ENCODE measurements around the gene SUSD4.

The SUSD4 gene

GRCh38 chr1:223229756-223230155 lies 134.2 kb downstream of the SUSD4 start:
- DNase-seq (ENCODE audit: low read depth) = no peak

- no peak for DNase-seq (ENCODE audit: low read depth)
Observed at GRCh38 chr1:223228931-223229528, 134.9 kb downstream of the SUSD4 start.

GRCh38 chr1:223228201-223228600 lies 135.8 kb downstream of the SUSD4 start:
- no peak for DNase-seq (ENCODE audit: low read depth)

GRCh38 chr1:223227486-223228196 lies 136.3 kb downstream of the SUSD4 start:
- no peak for DNase-seq (ENCODE audit: low read depth)

GRCh38 chr1:223227031-223227430 lies 136.9 kb downstream of the SUSD4 start:
- DNase-seq (ENCODE audit: low read depth) = no peak

GRCh38 chr1:223226271-223226670 lies 137.7 kb downstream of the SUSD4 start:
- no peak for DNase-seq (ENCODE audit: low read depth)

GRCh38 chr1:223225481-223225880 lies 138.5 kb downstream of the SUSD4 start:
- DNase-seq (ENCODE audit: low read depth) = no peak

- DNase-seq (ENCODE audit: low read depth) = no peak
Observed at GRCh38 chr1:223225061-223225460, 138.9 kb downstream of the SUSD4 start.

GRCh38 chr1:223224465-223224864 lies 139.5 kb downstream of the SUSD4 start:
- DNase-seq (ENCODE audit: low read depth) = no peak

- no peak for DNase-seq (ENCODE audit: low read depth)
Observed at GRCh38 chr1:223223091-223223995, 140.6 kb downstream of the SUSD4 start.

GRCh38 chr1:223222377-223222776 lies 141.6 kb downstream of the SUSD4 start:
- no peak for DNase-seq (ENCODE audit: low read depth)

GRCh38 chr1:223221686-223222085 lies 142.3 kb downstream of the SUSD4 start:
- DNase-seq (ENCODE audit: low read depth) = no peak

GRCh38 chr1:223219846-223220610 lies 143.9 kb downstream of the SUSD4 start:
- no peak for DNase-seq (ENCODE audit: low read depth)

- DNase-seq (ENCODE audit: low read depth) = no peak
Observed at GRCh38 chr1:223219318-223219635, 144.7 kb downstream of the SUSD4 start.

GRCh38 chr1:223217781-223218180 lies 146.2 kb downstream of the SUSD4 start:
- DNase-seq (ENCODE audit: low read depth) = no peak

- DNase-seq (ENCODE audit: low read depth) = no peak
Observed at GRCh38 chr1:223216531-223217205, 147.3 kb downstream of the SUSD4 start.

- DNase-seq (ENCODE audit: low read depth) = no peak
Observed at GRCh38 chr1:223216074-223216473, 147.9 kb downstream of the SUSD4 start.

GRCh38 chr1:223215026-223215425 lies 148.9 kb downstream of the SUSD4 start:
- no peak for DNase-seq (ENCODE audit: low read depth)

- no peak for DNase-seq (ENCODE audit: low read depth)
Observed at GRCh38 chr1:223214261-223214807, 149.6 kb downstream of the SUSD4 start.

- no peak for DNase-seq (ENCODE audit: low read depth)
Observed at GRCh38 chr1:223212441-223212840, 151.5 kb downstream of the SUSD4 start.

GRCh38 chr1:223211323-223211985 lies 152.5 kb downstream of the SUSD4 start:
- no peak for DNase-seq (ENCODE audit: low read depth)
